Epithelial cell of proximal tubule (primary cell): ENCODE measurements around the gene RAD51B. TPM values are rescaled to one million over a fixed set of nuclear protein-coding genes. Genes with fewer than 3 reads are reported as not detected.

Experiments
- DNase-seq: peaks from one replicate; pipeline ENCODE4 v3.0.0-alpha.2; 2011; ENCODE audit warnings: low read depth
- H3K4me3 ChIP-seq: 2 replicates; pipeline ENCODE4 v1.5.1; 2011; ENCODE audit warnings: low read depth, mild to moderate bottlenecking, low read length
- total RNA-seq: library from RNA; depleted of rRNA; stranded (reverse); fragments of >200 nt; gene quantifications from 2 replicates; pipeline ENCODE4 v1.2.3, GENCODE V29; 2015
- TF ChIP-seq, protein P1 (sequence below): conservative IDR thresholded peaks from 2 replicates; pipeline ENCODE4 v1.5.1; 2012; ENCODE audit warnings: low read depth, mild to moderate bottlenecking, low read length

The RAD51B gene
- total RNA-seq, 1 donor from 2014 or later, result 6.3 TPM

DNA sequence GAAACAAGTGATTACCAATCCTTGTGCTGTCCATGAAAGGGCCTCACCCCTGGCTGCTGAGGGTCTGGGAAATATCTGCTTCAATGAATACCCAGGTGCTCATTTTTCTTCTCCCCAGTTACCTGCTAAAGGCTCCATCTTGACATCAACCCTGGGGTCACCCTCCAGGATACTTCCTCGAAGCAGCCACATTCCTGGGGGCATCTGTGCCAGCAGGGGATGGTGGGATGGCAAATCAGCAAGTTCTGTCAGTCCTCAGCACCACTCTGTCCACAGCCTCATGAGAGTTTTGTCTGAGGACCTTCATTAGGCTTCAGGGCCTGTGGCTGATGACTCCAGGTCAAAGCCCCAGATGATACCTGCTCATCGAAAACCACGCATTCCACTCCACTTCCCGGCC lies 848.4 kb downstream of the RAD51B start:
- TF ChIP-seq, protein P1, sequence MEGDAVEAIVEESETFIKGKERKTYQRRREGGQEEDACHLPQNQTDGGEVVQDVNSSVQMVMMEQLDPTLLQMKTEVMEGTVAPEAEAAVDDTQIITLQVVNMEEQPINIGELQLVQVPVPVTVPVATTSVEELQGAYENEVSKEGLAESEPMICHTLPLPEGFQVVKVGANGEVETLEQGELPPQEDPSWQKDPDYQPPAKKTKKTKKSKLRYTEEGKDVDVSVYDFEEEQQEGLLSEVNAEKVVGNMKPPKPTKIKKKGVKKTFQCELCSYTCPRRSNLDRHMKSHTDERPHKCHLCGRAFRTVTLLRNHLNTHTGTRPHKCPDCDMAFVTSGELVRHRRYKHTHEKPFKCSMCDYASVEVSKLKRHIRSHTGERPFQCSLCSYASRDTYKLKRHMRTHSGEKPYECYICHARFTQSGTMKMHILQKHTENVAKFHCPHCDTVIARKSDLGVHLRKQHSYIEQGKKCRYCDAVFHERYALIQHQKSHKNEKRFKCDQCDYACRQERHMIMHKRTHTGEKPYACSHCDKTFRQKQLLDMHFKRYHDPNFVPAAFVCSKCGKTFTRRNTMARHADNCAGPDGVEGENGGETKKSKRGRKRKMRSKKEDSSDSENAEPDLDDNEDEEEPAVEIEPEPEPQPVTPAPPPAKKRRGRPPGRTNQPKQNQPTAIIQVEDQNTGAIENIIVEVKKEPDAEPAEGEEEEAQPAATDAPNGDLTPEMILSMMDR, result no peak
- no peak overlapping the region for H3K4me3 ChIP-seq
- DNase-seq, result no peak

DNA sequence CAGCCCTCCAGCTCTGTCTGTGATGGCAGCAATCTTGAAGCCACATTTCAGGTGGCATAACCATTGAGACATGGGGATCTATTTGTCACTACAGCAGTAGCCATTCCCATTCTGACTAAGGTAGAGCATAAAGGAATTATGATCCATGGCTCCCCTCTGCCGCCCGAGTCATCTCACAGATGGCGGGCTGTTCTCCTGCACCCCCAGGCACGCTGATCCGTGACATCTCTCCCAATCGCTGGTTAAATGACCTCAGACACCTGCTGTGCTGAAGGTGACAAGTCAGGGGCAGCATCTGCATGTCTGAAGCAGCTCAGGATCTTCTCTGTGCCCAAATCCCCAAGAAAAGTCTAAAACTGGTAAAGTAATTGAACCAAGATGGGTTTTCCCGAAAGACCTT lies 849.0 kb downstream of the RAD51B start:
- TF ChIP-seq, protein P1, result no peak
- DNase-seq, result no peak

DNA sequence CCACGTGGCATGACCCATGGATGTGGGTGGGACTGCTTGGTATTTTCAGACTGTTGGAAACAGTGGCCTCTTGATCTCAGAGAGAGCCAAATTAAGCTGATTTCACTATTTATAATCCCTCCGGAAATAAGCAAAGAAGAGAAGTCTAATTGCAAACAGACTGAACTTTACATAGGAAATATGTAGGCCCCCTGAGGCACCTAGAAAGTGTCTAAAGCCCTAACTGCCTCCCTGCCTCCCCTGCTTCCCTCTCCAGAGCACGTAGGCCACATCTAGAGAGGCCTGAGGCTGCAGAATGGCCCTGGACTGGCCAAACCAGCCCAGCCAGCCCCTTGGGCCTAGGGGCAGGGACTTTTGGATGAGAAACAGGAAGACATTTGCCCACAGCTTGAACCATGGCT lies 849.5 kb downstream of the RAD51B start:
- TF ChIP-seq, protein P1, result no peak
- H3K4me3 ChIP-seq, result no peak overlapping the region
- no peak for DNase-seq

More for the DNA sequence above, 849.0 kb downstream of the RAD51B start:
- H3K4me3 ChIP-seq, result no peak overlapping the region

DNA sequence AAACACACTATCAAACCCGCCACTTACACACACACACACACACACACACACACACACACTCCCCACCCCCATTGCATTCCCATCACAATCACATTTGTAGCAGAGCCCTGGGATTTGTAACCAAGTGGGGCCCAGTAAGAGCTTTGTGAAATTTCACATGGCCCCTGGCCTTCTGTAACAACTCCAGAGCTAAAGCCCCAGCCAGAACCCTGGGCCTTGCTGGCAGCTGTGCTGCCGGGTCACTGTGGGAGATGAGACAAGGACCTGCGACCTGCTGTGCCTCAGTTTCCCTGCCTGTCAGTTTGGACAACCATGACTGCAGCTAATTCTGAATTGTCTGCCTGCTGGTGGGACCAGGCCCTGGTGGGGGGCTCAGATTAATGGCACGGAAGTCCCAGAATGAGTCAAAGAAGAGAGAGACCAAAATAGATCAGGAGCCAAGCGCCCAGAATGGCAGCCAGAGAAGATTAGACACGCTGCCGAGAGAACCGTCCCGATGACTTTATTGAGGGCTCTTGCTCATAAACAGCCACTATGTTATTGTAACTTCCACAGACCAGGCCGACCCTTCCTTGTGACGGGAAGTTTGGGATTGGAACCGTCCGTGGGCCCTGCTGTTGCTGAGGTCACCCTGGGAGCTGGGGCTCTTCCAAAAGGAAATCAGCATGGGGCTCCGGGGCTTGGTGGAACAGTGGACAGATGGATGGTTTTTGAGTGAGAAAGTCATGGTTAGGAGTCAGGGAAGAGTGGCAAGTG lies 850.2 kb downstream of the RAD51B start:
- TF ChIP-seq, protein P1, result no peak
- no peak overlapping the region for H3K4me3 ChIP-seq
- DNase-seq, result no peak

DNA sequence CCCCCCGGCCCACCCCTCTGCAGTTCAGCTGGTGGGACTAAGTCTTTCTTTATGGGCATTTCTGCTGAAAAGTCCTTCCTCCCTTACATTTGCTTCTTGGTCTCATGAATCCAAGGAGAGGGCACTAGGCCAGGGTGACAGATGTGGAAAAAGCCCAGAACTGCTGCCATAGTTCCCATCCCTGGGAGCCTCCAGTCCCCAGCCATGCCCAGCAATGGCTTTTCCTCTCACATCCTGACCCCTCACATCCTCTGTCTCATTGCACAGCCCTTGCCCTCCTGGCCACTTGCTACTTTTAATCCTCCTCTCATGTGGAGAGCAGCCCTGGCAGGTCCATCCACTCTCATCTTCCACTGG lies 850.8 kb downstream of the RAD51B start:
- DNase-seq, result no peak
- no peak overlapping the region for H3K4me3 ChIP-seq
- TF ChIP-seq, protein P1, result no peak

DNA sequence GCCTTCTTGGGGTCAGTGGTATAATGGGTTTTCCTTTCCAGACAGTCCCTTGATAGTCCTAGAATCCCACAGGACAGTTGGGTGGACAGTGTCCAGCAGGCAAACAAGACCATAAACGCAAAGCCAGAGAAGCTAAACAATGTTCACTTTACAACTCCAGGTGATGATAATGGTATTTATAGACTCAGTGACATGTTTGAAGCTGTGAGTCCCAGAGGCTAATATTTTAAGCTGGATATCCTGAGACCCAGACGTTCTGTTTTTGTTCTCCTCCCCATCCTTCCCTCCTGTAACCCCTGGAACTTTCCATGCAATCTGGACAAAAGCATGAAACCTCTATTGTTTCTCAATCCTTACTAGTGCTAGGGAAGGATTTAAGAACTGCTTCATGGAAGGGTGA lies 852.3 kb downstream of the RAD51B start:
- no peak overlapping the region for H3K4me3 ChIP-seq
- TF ChIP-seq, protein P1, result no peak
- DNase-seq, result no peak

DNA sequence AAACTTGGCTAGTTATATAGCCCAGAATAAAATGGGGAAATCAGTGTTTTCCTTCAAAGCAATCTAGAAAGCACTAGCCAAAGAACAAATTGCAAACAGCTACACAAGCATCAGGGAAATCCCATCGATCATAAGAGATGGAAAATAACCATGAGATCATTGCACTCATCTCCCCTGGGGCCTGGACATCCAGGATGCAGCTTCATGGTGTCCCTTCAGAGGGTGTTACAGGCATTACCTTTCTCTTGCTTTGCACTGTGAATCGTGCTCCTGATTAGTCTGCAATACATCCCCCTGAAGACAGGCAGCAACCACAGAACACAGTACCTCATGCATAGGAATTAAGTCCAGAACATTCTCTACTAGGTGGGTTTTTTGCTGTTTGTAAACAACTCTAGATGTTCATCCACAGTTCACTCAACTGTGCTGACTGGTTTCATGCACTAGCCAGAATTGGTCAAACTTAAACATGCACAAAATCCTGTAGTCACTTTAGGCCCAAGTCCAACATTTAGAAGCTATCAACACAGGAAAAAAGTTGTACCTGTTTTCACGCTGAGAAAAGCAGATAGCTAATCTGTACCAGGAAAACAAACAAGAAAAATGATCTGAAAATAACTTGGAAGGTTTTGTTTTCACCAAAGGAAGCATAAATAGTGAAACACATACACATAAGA lies 853.2 kb downstream of the RAD51B start:
- DNase-seq, result no peak
- H3K4me3 ChIP-seq, result no peak overlapping the region
- TF ChIP-seq, protein P1, result peak; percentile 10
